GM10847 (cell line): ENCODE results near the gene UBAC2.

ENCODE experiments used
- POLR2A ChIP-seq: IDR thresholded peaks from 2 replicates; pipeline ENCODE4 v1.6.1; 2011; ENCODE audit not compliant: insufficient read length; ENCODE audit errors: extremely low read depth

Gene UBAC2

GRCh38 chr13:99173606-99174005 is 27.0 kb upstream of the UBAC2 start:
- TF ChIP-seq POLR2A: no peak

GRCh38 chr13:99174533-99175100 is 26.0 kb upstream of the UBAC2 start:
- TF ChIP-seq POLR2A: no peak

- TF ChIP-seq POLR2A: no peak
These were observed 24.1 kb upstream of the UBAC2 start for GRCh38 chr13:99176309-99177276.

DNA sequence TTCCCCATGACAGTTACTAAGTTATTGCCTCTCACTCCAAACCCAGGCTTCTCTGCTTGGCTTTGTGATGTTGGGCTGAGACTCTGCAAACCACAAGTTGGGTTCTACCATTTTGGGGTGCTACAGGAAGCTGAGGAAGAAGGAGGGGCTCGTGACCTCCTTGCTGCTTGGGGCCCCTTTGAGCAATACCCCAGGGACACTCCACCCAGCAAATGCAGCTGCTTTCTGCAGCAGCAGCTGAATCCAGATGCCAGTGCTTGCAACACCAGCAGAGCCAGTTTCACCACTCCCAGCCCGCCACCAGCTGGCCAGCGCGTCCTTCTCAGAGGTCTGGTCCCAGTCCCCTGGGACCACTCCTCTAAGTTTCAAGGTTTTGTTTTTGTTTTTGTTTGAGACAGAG is 22.0 kb upstream of the UBAC2 start:
- no peak for TF ChIP-seq POLR2A

- TF ChIP-seq POLR2A: no peak
These were observed 21.2 kb upstream of the UBAC2 start for GRCh38 chr13:99179460-99179859.

- no peak for TF ChIP-seq POLR2A
These were observed 18.2 kb upstream of the UBAC2 start for GRCh38 chr13:99182439-99182838.

GRCh38 chr13:99185606-99186005 is 15.0 kb upstream of the UBAC2 start:
- TF ChIP-seq POLR2A: no peak

- no peak for TF ChIP-seq POLR2A
These were observed 10.3 kb upstream of the UBAC2 start for GRCh38 chr13:99190147-99190985.

GRCh38 chr13:99191336-99191899 is 9.2 kb upstream of the UBAC2 start:
- TF ChIP-seq POLR2A: no peak

GRCh38 chr13:99191900-99192399 is 8.7 kb upstream of the UBAC2 start:
- TF ChIP-seq POLR2A: no peak

GRCh38 chr13:99192480-99192879 is 8.2 kb upstream of the UBAC2 start:
- no peak for TF ChIP-seq POLR2A

- no peak for TF ChIP-seq POLR2A
These were observed 7.5 kb upstream of the UBAC2 start for GRCh38 chr13:99193152-99193551.

GRCh38 chr13:99196466-99197116 is 4.1 kb upstream of the UBAC2 start:
- no peak for TF ChIP-seq POLR2A

DNA sequence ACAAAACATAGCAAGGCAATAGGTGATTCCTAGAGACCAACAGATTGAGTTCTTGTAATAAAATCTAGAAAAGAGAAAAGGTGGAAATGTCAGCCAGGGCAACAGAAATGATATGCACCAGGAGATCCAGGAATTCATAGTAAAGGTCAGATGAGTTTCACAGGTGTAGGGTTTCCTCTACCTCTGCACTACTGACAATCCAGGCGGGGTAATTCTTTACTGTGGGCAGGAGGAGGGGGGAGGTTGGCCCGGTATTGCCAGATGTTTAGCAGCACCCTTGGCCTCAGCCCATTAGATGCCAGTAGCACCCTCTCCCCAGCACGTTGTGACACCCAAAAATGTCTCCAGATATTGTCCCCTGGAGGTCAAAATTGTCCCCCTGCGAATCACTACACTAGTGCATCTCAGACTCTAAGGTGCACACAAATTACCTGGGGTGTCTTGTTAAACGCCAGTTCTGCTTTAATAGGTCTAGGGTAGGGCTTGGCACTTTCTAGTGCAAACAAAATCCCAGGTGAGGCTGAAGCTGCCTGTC is 3.5 kb upstream of the UBAC2 start:
- TF ChIP-seq POLR2A: no peak
